Hematopoietic multipotent progenitor cell treated with erythropoietin and hydrocortisone succinate and interleukin-3 and kit ligand, for 15 days (in vitro differentiated cells): ENCODE data around the gene ELMOD2.

Experiments used
- DNase-seq: peaks from one replicate; pipeline ENCODE4 v3.0.0-alpha.2; 2015; ENCODE audit warnings: low spot score

Gene ELMOD2

DNA sequence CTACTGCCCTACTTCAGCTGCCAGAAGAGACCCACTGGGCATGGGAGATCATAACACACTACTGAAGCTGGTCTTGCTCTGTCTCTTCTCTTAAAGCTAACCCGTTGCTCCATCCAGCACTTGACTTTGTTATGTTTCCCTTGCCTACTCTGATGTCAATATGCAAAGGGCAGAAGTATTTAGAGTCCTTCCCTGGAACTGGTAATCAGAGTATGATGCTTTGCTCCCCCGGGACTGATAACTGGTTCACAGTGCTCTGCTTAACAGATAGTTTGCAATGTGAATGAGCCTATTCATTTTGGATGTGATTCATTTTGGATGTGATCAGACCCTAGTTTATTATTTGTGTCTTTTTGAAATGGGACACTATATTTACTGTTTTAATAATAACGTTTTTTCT is 57.1 kb downstream of the ELMOD2 start:
- no peak for DNase-seq

GRCh38 chr4:140584439-140584838 is 60.5 kb downstream of the ELMOD2 start:
- no peak for DNase-seq

- no peak for DNase-seq
Observed at GRCh38 chr4:140595065-140595464, 71.1 kb downstream of the ELMOD2 start.

DNA sequence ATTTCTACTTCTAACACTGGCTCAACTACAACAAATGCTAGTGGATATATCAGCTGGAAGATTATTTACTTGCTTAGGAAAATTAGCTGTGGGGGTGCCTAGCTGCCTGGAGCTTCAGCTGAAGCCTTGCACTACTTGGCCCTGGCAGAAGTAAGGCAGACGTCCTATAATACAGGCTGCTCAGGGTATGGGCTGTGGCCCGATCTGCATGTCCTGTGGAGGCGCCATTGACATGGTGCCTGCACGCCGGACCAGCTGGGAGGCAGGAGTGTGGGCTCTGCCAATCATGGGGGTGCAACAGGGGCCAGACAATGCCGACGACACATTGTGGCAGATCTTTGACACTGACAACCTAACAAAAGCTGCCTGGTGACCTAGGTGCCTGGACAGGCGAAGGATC is 76.4 kb downstream of the ELMOD2 start:
- no peak for DNase-seq

GRCh38 chr4:140602714-140603113 is 78.7 kb downstream of the ELMOD2 start:
- DNase-seq = no peak

GRCh38 chr4:140603286-140603685 is 79.3 kb downstream of the ELMOD2 start:
- DNase-seq = no peak
